Activated CD4-positive, alpha-beta T cell treated with anti-CD3 and anti-CD28 coated beads, Interleukin-2, Interleukin-4, amounts not matched to agents 100 ng/mL and 50 ng/mL, durations not matched to agents 16 hours and 8 hours (primary cell): Measurements from ENCODE around the gene CD4.
"Not testable (repeated sequence)": the region's sequence is repeated elsewhere in the genome, so short reads cannot be mapped to it uniquely, and the experiment has no call there.

Experiments
- DNase-seq: peaks from one replicate; pipeline ENCODE4 v3.0.0-alpha.2; 2020; ENCODE audit warnings: low spot score

CD4 gene

GRCh38 chr12:6788972-6789924 is at the start of gene CD4:
CD4 (plus strand) TSS chr12:6789528; CDS start chr12:6800139, 10,611 bp downstream.
- DNase-seq: peak; percentile 93

- DNase-seq: not testable (repeated sequence)
Measured at GRCh38 chr12:6742080-6742479, 47.2 kb upstream of the CD4 start.

GRCh38 chr12:6742834-6743233 is 46.5 kb upstream of the CD4 start:
- no peak for DNase-seq

- DNase-seq: not testable (repeated sequence)
Measured at GRCh38 chr12:6743300-6743699, 46.0 kb upstream of the CD4 start.

- no peak for DNase-seq
Measured at GRCh38 chr12:6745741-6746525, 43.4 kb upstream of the CD4 start.

GRCh38 chr12:6747216-6747615 is 42.1 kb upstream of the CD4 start:
- DNase-seq: no peak

- no peak for DNase-seq
Measured at GRCh38 chr12:6748761-6749160, 40.6 kb upstream of the CD4 start.

- no peak for DNase-seq
Measured at GRCh38 chr12:6750506-6750905, 38.8 kb upstream of the CD4 start.

GRCh38 chr12:6751767-6752166 is 37.6 kb upstream of the CD4 start:
- DNase-seq: no peak

- DNase-seq: no peak
Measured at GRCh38 chr12:6752167-6752920, 37.0 kb upstream of the CD4 start.

- DNase-seq: peak; percentile 98
Measured at GRCh38 chr12:6752921-6753771, 36.2 kb upstream of the CD4 start, which contains the start of gene MLF2. MLF2 (minus strand) TSS chr12:6753141; CDS start chr12:6752334, 807 bp downstream.

- no peak for DNase-seq
Measured at GRCh38 chr12:6753772-6754356, 35.5 kb upstream of the CD4 start.

- DNase-seq: no peak
Measured at GRCh38 chr12:6754411-6754810, 34.9 kb upstream of the CD4 start.

GRCh38 chr12:6757028-6757690 is 32.2 kb upstream of the CD4 start:
- no peak for DNase-seq

- DNase-seq: no peak
Measured at GRCh38 chr12:6758506-6759095, 30.7 kb upstream of the CD4 start.

- no peak for DNase-seq
Measured at GRCh38 chr12:6759741-6760140, 29.6 kb upstream of the CD4 start.

- DNase-seq: no peak
Measured at GRCh38 chr12:6763380-6763779, 25.9 kb upstream of the CD4 start.

- DNase-seq: peak; percentile 82
Measured at GRCh38 chr12:6764011-6764828, 25.1 kb upstream of the CD4 start.
